SK-N-SH treated with all-trans-retinoic acid at 6 μM for 48 hours (cell line): ENCODE measurements around the gene CPA3.

ENCODE experiments used
- ISL1 ChIP-seq: fragments of 250-450 bp; sonication (Bioruptor Pico); IDR thresholded peaks from 2 replicates; pipeline ENCODE4 v2.1.2; 2022; ENCODE audit warnings: mild to moderate bottlenecking, moderate library complexity
- ZC3H10 ChIP-seq: fragments of 250-450 bp; sonication (Bioruptor Pico); IDR thresholded peaks from 2 replicates; pipeline ENCODE4 v1.5.1; 2021; ENCODE audit warnings: mild to moderate bottlenecking, moderate library complexity
- ZFP30 ChIP-seq: fragments of 450-650 bp; formaldehyde crosslinking; IDR thresholded peaks from 2 replicates; pipeline ENCODE4 v1.5.0; 2022; ENCODE audit warnings: mild to moderate bottlenecking, moderate library complexity
- ZNF565 ChIP-seq: fragments of 450-650 bp; formaldehyde crosslinking; conservative IDR thresholded peaks from 2 replicates; pipeline ENCODE4 v1.5.0; 2020; ENCODE audit warnings: low read depth, mild to moderate bottlenecking, moderate library complexity
- ZNF70 ChIP-seq: fragments of 450-650 bp; formaldehyde crosslinking; IDR thresholded peaks from 2 replicates; pipeline ENCODE4 v1.5.0; 2020; ENCODE audit warnings: mild to moderate bottlenecking, moderate library complexity
- ZNF8 ChIP-seq: fragments of 450-650 bp; formaldehyde crosslinking; IDR thresholded peaks from 2 replicates; pipeline ENCODE4 v1.5.0; 2020; ENCODE audit warnings: mild to moderate bottlenecking, moderate library complexity
- TF ChIP-seq, protein P1 (sequence below): fragments of 250-450 bp; sonication (Bioruptor Pico); IDR thresholded peaks from 2 replicates; pipeline ENCODE4 v1.8.0; 2020; ENCODE audit warnings: mild to moderate bottlenecking, moderate library complexity, borderline replicate concordance
- TF ChIP-seq, protein P2 (sequence below): fragments of 250-450 bp; sonication (Bioruptor Pico); IDR thresholded peaks from 2 replicates; pipeline ENCODE4 v1.5.1; 2020; ENCODE audit warnings: low read depth, mild to moderate bottlenecking, moderate library complexity
- TF ChIP-seq, protein P3 (sequence below): fragments of 250-450 bp; sonication (Bioruptor Pico); IDR thresholded peaks from 2 replicates; pipeline ENCODE4 v1.5.1; 2021; ENCODE audit warnings: mild to moderate bottlenecking, moderate library complexity

DNA sequence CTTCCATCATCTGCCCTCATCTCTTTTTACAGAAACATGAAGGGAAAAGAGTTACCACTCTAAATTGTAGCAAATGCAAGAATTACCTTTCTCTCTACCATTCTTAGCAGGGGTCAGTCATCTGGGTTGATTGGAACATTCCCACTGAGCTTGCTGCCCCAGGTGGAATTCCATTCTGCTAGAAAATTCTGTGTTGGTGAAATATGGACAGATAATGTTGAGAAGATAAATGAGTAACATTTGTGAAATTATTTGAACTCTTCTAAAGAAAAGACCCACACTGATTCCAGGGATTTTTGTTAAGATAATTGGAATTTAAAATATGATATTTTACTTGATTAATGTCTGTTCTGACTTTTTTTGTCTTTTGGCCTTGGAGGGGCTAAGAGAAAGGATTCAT, 11.0 kb upstream of the CPA3 start:
- no peak for TF ChIP-seq ZC3H10 (CRISPR knock-in tag)
- no peak for TF ChIP-seq ISL1
- TF ChIP-seq, protein P1, sequence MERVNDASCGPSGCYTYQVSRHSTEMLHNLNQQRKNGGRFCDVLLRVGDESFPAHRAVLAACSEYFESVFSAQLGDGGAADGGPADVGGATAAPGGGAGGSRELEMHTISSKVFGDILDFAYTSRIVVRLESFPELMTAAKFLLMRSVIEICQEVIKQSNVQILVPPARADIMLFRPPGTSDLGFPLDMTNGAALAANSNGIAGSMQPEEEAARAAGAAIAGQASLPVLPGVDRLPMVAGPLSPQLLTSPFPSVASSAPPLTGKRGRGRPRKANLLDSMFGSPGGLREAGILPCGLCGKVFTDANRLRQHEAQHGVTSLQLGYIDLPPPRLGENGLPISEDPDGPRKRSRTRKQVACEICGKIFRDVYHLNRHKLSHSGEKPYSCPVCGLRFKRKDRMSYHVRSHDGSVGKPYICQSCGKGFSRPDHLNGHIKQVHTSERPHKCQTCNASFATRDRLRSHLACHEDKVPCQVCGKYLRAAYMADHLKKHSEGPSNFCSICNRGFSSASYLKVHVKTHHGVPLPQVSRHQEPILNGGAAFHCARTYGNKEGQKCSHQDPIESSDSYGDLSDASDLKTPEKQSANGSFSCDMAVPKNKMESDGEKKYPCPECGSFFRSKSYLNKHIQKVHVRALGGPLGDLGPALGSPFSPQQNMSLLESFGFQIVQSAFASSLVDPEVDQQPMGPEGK (CRISPR knock-in tag): no peak
- TF ChIP-seq ZNF70 (CRISPR knock-in tag): no peak
- no peak for TF ChIP-seq ZNF8 (CRISPR knock-in tag)
- no peak for TF ChIP-seq ZNF565
- TF ChIP-seq, protein P2, sequence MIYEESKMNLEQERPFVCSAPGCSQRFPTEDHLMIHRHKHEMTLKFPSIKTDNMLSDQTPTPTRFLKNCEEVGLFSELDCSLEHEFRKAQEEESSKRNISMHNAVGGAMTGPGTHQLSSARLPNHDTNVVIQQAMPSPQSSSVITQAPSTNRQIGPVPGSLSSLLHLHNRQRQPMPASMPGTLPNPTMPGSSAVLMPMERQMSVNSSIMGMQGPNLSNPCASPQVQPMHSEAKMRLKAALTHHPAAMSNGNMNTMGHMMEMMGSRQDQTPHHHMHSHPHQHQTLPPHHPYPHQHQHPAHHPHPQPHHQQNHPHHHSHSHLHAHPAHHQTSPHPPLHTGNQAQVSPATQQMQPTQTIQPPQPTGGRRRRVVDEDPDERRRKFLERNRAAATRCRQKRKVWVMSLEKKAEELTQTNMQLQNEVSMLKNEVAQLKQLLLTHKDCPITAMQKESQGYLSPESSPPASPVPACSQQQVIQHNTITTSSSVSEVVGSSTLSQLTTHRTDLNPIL (CRISPR knock-in tag): no peak
- TF ChIP-seq, protein P3, sequence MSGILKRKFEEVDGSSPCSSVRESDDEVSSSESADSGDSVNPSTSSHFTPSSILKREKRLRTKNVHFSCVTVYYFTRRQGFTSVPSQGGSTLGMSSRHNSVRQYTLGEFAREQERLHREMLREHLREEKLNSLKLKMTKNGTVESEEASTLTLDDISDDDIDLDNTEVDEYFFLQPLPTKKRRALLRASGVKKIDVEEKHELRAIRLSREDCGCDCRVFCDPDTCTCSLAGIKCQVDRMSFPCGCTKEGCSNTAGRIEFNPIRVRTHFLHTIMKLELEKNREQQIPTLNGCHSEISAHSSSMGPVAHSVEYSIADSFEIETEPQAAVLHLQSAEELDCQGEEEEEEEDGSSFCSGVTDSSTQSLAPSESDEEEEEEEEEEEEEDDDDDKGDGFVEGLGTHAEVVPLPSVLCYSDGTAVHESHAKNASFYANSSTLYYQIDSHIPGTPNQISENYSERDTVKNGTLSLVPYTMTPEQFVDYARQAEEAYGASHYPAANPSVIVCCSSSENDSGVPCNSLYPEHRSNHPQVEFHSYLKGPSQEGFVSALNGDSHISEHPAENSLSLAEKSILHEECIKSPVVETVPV: no peak
- TF ChIP-seq ZFP30 (CRISPR knock-in tag): no peak
